ENCODE data around the gene PRF1.

DNA sequence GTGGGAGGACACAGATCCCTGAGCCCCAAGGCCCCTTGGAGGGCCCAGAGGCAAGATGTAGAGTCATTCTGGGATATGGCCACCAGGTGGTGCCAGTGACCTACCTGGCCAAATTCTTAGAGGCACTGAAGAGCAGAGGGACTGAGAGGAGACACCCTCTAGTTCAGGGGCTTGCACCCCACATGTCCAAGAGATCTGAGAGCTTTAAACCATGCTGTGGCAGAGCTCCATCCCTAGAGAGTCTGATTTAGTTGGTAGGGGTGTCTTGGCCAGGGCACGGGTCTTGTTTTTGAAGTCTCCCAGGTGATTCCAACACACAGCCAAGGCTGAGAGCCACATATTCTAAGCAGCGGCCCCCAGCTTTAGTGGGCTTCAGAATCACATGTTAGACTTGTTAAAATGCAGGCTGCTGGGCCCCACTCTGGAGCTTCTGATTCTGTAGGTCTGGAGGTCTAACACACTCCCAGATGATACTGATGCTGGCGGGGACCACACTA is 52.5 kb downstream of the PRF1 start:
- TF ChIP-seq, protein P1, sequence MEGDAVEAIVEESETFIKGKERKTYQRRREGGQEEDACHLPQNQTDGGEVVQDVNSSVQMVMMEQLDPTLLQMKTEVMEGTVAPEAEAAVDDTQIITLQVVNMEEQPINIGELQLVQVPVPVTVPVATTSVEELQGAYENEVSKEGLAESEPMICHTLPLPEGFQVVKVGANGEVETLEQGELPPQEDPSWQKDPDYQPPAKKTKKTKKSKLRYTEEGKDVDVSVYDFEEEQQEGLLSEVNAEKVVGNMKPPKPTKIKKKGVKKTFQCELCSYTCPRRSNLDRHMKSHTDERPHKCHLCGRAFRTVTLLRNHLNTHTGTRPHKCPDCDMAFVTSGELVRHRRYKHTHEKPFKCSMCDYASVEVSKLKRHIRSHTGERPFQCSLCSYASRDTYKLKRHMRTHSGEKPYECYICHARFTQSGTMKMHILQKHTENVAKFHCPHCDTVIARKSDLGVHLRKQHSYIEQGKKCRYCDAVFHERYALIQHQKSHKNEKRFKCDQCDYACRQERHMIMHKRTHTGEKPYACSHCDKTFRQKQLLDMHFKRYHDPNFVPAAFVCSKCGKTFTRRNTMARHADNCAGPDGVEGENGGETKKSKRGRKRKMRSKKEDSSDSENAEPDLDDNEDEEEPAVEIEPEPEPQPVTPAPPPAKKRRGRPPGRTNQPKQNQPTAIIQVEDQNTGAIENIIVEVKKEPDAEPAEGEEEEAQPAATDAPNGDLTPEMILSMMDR (IDR thresholded peaks at IDR 0.05; ENCODE audit: low read depth, low read length) = peak; percentile 65
- TF ChIP-seq EZH2phosphoT487 (IDR thresholded peaks at IDR 0.05; ENCODE audit: low read depth) = no peak
